ENCODE results near the gene CTSZ.

DNA sequence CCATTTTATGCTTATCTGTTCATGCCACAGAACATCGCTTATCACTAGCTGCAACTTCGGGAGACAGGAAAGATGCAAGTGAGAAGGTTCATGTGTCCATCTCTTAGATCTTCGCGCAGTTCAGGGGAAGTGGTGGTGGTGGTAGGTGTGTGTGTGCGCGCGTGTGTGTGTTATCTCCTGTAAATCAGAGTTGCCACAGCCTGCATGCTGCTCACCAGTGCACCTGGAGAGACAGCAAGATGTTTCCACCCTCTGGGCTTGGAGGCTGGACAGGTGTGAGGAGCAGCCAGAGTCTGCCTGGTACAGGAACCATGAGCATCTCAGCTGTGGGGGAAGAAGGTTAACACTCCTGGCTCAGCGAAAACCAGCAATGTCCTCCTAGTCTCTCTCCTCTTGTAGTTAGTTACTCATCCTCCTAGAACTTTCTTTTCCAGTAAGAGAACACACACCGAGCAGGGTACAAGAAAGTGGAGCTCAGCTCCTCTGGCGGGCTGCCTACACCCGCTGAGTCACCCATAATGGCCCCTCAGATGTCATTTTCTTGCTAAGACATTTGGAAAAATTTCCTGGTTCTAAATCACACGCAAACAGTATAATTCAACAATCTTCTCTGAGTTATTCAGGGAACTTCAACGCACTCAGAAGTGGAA lies 7.0 kb upstream of the CTSZ start:
- TF ChIP-seq CTCF (IDR thresholded peaks at IDR 0.05; ENCODE audit: poor library complexity) (no peak), EZH2 (IDR thresholded peaks at IDR 0.05; ENCODE audit: borderline replicate concordance) (no peak), EZH2phosphoT487 (IDR thresholded peaks at IDR 0.05; ENCODE audit: low read depth, severe bottlenecking, unreplicated experiment) (no peak)
